Measurements from ENCODE around the gene TPM1.

The TPM1 gene

DNA sequence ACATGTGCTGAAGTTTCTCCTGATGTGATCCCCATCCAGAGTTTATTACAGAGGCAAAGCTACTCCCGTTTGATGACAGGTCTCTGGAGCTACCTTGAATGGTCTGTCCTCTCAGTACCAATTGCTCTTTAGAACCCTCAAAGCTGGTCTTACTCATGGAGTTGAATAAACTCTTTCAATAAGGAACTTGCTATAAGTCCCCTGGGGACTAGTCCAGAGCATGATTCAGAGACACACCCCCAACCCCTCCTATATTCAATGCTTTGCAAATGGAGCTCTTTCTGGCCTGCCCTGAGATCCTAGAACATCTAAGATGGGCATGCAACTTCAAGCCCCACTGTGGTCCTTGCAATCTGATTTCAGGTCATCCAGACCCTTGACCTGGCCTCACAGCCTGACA is 23.9 kb upstream of the TPM1 start:
- DNase-seq = no peak

DNA sequence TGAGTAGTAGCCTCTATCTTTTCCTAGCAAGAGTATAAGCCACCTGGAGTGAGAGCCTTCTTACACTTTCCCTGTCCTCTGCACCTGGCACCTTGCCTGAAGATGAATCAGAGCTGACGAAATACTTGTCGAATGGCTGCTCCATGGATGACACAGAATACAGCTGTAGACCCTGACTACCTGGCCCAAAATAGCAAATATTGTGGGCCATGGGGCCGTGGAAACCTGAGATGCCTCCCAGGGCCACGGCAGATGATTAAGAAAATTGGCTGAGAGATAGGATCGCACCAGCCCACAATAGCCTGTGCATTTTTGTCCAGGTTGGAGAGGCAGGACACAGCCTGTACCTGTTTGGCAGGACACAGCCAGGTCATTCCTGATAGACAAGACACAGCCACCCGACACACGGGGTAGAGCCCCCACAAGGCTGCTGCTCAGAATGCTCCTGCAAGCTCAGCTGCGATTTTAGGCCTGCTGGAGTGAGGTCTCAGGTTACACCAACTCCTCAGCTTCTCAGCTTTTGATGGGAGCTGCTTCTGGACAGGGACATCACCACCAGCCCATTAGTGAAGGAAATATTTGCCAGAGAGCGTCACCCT is 22.9 kb upstream of the TPM1 start:
- peak; percentile 72 for DNase-seq

DNA sequence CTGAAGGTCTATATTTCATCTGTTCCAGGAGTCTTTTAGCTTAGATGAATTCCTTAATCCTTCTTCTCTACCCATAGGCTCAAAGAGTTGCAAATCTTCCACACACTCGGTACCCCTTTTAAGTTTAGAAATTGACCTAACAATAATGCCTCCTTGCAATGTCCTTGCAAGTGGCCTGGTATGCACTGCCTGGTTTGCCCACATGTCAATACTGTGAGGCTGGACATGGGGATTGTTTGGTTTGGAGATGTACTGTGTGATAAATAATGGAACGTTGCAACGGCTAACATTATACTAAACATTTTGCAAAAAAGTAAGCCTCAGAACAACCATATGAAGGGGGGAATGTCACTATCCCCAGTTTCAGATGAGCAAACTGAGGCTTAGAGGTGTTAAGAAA is 22.4 kb upstream of the TPM1 start:
- DNase-seq = no peak

DNA sequence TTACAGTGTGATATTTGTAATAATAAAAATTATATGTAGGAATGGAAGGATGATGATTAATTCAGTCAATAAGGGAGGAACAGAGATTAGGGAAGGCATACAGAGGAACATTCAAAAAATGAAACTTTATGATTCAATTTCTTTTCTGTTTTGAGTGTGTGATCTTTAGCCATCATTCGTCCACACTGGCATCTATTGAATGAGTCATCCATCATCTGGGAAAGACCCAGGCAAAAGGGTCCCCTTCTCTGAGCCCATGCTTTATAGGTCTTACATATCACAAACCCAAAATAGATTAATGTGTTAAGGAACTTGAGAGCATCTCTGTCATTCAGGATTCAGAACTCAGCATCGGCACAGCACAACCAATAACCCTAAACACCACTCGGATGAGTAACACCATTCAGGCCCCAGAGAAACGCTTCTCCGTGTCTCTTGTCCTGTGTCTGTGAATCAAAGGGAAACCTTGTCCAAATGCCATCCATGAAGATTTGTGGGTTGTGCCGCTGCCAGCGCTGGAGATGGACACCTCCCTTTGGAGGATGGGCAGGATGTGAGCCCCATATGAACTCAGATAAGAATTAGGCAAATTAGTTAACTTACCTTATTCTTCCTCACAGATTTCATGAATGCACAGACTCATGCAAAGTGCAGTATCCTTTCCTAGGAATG is 21.7 kb upstream of the TPM1 start:
- DNase-seq = no peak

GRCh38 chr15:63022181-63022580 is 20.4 kb upstream of the TPM1 start:
- DNase-seq = no peak

DNA sequence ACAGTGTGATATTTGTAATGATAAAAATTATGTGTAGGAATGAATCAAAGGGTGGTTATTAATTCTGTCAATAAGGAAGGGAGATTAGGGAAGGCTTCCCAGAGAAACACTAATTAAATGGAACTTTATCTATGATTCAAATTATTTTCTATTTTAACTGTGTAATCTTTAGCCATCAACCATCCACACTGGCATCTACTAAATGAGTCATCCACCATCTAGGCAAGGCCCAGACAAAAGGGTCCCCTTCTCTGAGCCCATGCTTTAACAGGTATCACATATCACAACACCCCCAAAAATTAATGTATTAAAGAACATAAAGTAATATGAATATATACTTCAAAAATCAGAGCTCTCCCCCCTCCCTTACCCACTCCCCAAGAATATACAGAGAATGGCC is 19.9 kb upstream of the TPM1 start:
- no peak for DNase-seq

DNA sequence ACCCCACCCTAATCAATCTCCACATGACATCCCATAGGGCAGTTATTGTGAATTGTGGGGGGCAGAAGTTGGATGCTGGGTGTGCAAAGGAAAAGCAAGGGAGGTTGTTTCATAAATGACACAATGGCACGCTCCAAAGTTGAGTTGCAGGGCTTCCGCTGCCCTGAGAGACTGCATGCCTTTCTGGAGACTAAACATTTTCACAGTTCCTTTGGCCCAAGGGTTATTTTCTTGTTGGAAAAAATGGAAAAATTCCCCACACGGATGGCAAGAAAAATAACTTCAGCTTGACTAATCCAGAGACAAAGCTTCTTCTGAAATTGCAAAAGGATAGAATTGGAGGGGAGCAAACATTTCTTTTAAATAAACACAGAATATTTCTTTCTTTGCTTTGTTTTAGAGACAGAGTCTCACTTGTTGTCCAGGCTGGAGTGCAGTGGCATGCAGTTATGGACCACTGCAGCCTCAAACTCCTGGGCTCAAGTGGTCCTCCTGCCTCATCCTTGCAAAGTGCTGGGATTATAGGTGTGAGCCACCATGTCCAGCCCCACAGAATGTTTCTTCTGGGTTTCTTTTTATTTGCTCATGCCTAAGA is 19.1 kb upstream of the TPM1 start:
- peak; percentile 45 for DNase-seq

- no peak for DNase-seq
Measured at GRCh38 chr15:63025460-63025859, 17.1 kb upstream of the TPM1 start.

DNA sequence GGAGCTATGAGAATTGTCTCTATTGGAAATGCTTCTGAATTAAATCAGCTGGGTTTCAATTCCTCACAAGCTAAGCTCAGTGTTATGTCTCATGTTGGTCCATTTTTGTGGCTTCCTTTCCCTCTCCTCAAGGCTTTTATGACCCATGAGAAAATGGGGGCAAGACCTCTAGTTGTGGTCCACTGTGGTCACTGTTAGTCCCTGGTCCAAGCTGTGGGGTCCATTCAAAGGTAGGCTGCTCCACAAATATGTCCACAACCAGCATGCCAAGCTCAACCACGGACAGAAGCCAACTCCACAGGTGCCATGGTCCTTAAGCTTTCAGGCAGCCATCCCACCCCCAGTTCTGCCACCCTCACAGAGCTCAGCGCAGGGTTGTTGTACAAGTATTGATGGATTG is 14.9 kb upstream of the TPM1 start:
- no peak for DNase-seq

DNA sequence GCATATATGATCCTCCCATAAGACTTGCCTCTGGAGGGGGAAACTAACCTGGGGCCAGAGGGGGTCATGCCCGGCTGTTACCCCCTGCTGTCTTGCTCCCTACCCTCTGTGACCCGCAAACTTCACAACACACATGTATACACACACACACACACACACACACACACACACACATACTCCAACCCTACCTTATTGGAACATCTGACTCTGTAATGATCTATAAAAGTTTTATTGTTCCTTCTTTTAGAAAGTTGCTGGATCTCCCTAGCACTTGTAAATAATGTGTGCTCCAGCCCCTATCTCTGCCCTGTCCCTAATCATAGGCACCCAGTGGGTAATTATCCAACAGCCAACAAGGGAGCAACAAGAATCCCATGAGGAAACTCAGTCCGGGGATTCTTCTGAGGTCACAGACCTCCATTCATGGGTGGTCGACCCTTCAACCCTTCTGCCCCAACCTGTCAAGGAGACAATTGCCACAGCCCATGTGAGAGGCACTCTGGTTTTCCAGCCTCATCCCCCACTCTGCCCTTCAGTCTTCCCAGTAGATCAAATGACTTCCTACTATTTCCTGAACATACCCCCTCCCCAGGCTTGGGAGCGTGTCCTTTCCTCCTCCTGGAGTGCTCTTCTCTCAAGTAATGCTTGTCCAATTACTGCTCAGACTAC is 14.0 kb upstream of the TPM1 start:
- DNase-seq = no peak

DNA sequence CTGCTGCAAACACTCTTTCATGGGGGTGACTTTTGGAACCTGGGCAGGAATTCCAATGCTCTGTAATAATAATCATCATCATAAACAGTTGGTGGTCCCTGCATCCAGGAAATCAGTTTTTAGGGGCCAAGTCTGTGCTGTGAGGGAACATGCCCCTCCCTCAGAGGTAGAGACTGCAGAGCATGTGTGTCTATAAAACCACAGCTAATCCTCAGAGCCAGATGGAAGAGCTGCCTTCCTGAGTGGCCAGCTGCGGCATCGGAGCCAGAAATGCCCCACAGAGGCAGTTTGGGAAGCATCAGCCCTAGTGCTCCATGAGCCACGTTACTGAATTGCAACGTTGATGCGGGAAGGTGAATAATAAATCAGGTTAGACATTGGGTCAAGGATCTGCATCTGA is 12.9 kb upstream of the TPM1 start:
- no peak for DNase-seq

DNA sequence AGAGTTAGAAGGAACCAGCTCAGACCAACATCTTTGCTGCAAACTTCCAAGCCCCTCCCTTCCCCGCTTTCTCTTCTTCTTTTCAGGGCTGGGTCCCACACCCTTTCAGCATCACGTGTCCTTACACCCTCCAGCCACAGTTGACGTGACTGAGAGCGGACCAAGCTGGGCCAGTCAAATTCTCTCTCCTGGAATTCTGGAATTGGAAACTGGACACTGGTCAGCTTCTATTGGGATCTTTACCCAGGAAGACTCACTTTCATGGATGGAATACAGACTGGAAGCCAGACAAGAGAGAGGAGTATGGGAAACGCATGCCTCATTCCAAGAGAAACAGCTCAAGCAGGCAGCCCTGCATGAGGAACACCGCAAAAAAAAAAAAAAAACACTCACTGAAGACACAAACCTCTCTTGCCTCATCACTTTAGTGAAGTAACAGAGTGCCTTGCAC is 12.4 kb upstream of the TPM1 start:
- no peak for DNase-seq

- no peak for DNase-seq
Measured at GRCh38 chr15:63034578-63034977, 8.0 kb upstream of the TPM1 start.

- no peak for DNase-seq
Measured at GRCh38 chr15:63035253-63035652, 7.3 kb upstream of the TPM1 start.

DNA sequence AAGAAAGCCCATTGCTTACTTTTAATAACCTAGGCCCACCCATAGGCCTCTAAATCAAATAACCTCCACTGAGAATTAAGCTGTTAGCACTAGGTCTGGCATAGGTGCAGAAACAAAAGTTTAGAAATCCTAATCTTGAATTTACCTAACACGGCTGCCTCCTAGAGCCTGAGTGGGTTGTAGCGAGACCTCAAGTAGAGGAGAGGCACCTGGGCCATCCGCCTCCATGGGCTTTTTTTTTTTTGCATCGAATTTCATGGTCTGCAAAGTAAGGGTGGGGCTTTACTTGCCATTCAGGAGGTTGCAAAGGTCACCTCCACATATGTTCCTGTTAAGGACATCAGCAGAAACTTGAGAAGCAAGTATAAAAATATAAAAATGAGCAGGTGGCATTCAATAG is 6.6 kb upstream of the TPM1 start:
- no peak for DNase-seq

GRCh38 chr15:63037976-63038720 is 4.4 kb upstream of the TPM1 start:
- no peak for DNase-seq

DNA sequence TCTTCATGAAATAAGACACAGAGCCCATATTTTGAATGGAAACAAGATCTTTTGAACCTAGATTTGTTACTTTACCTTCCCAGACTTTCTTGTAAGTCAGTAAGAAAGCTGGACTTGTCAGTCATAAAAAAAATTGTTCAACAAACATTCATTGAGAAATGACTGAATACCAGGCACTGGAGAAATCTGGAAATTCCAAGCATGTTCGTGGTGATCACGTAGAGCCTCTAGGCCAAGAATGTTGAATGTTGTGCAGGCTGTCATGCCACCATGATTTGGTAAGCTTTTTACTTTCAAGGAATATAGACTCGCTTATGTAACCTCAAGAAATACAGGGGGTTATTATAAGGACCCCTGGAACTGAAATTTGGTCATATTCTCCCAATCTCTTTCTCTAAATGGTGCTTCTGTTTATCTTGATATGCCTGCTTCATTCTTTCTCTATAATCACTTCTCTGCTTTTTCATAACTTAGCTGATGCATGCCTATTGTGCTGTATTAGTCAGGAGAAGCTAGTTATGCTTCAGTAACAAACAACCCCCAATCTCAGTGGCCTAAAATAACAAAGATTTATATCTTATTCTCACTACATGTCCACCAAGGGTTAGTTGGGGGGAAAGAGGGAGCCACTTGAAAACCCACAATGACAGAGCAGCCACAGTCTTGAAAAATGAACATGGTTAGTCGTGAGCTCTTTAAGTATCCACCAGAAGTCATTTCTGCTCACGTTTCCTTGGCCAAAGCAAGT is 3.4 kb upstream of the TPM1 start:
- no peak for DNase-seq

DNA sequence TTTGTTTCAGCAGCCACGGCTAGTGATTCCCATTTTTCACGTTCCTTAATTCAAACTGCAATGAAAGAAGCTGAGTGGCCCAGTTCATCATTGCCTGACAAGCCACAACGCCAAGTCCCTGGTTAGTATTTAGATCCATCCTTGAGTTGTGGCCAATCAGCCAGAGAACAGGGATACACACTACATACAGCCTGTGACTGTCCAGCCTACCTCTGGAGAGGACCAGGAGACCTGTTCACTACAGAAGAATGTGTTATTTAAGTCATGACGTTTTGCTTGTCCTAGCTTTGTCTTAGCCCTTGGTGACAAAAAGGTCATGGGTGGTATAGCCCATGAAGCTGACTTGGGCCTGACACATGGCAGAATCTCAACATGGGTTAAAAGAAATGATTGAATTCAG is 2.7 kb upstream of the TPM1 start:
- no peak for DNase-seq

GRCh38 chr15:63040509-63040908 is 2.0 kb upstream of the TPM1 start:
- DNase-seq = no peak

- DNase-seq = no peak
Measured at GRCh38 chr15:63040954-63041353, 1.6 kb upstream of the TPM1 start.

- no peak for DNase-seq
Measured at GRCh38 chr15:63041402-63041973, 1.1 kb upstream of the TPM1 start.

DNA sequence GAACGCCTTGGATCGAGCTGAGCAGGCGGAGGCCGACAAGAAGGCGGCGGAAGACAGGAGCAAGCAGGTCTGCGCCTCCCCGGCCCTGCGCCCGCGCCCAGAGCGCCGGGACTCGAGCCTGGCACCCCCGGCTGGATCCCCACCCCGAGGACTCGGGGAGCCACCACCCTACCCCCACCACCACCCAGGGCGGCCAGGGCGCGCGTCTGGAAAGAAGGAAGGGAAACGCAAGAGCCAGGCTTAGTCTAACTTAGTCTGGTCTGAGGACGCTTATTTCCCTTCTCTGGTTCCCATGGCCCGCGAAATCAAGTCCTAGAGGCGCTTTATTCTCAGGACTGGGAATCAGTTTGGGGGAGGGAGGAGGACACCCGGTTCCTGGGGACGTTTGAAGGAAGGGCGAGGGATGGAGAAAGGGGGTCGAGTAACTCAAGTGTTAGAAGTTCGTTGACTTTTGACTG is 359 bp downstream of the TPM1 start:
- DNase-seq = no peak
